H9 (cell line): ENCODE measurements around the gene BNIP5. TPM values are rescaled to one million over a fixed set of nuclear protein-coding genes. Genes with fewer than 3 reads are reported as not detected.

Experiments
- DNase-seq: peaks from one replicate; pipeline ENCODE4 v3.0.0-alpha.2; 2017
- H2AFZ ChIP-seq: one replicate; pipeline ENCODE4 v1.6.1; 2013; ENCODE audit warnings: mild to moderate bottlenecking, low read length, control low read depth, moderate library complexity
- H2AK5ac ChIP-seq: 2 replicates; pipeline ENCODE4 v1.6.1; 2013; ENCODE audit warnings: low read length, control low read depth, mixed read lengths; ENCODE audit not compliant: insufficient read length
- H2BK120ac ChIP-seq: one replicate; pipeline ENCODE4 v1.6.1; 2013; ENCODE audit warnings: low read depth, mild to moderate bottlenecking, low read length, control low read depth, inconsistent platforms; ENCODE audit not compliant: poor library complexity, severe bottlenecking
- H2BK12ac ChIP-seq: 2 replicates; pipeline ENCODE4 v1.6.1; 2013; ENCODE audit warnings: low read length, control low read depth, mixed read lengths, low read depth; ENCODE audit not compliant: insufficient read length
- H2BK15ac ChIP-seq: 2 replicates; pipeline ENCODE4 v1.6.1; 2013; ENCODE audit warnings: low read depth, low read length, control low read depth
- H2BK20ac ChIP-seq: one replicate; pipeline ENCODE4 v1.6.1; 2013; ENCODE audit warnings: low read depth, mild to moderate bottlenecking, low read length, control low read depth, inconsistent platforms; ENCODE audit not compliant: poor library complexity, severe bottlenecking
- H2BK5ac ChIP-seq: 2 replicates; pipeline ENCODE4 v1.6.1; 2013; ENCODE audit warnings: low read length, control low read depth, mixed read lengths; ENCODE audit not compliant: insufficient read length
- H3K14ac ChIP-seq: 2 replicates; pipeline ENCODE4 v1.6.1; 2013; ENCODE audit warnings: low read length, control low read depth; ENCODE audit not compliant: insufficient read depth
- H3K18ac ChIP-seq: 2 replicates; pipeline ENCODE4 v1.6.1; 2013; ENCODE audit warnings: low read depth, mild to moderate bottlenecking, mixed read lengths, low read length, control low read depth; ENCODE audit not compliant: insufficient read length
- H3K23ac ChIP-seq: 2 replicates; pipeline ENCODE4 v1.6.1; 2013; ENCODE audit warnings: low read length, control low read depth, mixed read lengths, low read depth; ENCODE audit not compliant: insufficient read length
- H3K23me2 ChIP-seq: 2 replicates; pipeline ENCODE4 v1.6.1; 2013; ENCODE audit warnings: low read depth, mild to moderate bottlenecking, mixed read lengths, low read length, control low read depth; ENCODE audit not compliant: insufficient read length, poor library complexity, severe bottlenecking
- H3K27ac ChIP-seq: 2 replicates; pipeline ENCODE4 v1.5.1; 2013; ENCODE audit warnings: low read length, control low read depth, mixed read lengths, low read depth; ENCODE audit not compliant: insufficient read length
- H3K27me3 ChIP-seq: 2 replicates; pipeline ENCODE4 v1.6.1; 2013; ENCODE audit warnings: low read length, control low read depth, inconsistent platforms; ENCODE audit not compliant: insufficient read depth
- H3K4ac ChIP-seq: 2 replicates; pipeline ENCODE4 v1.6.1; 2013; ENCODE audit warnings: low read depth, mild to moderate bottlenecking, control low read depth, inconsistent platforms, low read length, moderate library complexity
- H3K4me1 ChIP-seq: 2 replicates; pipeline ENCODE4 v1.6.1; 2013; ENCODE audit warnings: low read length, control low read depth, inconsistent platforms; ENCODE audit not compliant: insufficient read depth
- H3K4me2 ChIP-seq: 2 replicates; pipeline ENCODE4 v1.6.1; 2013; ENCODE audit warnings: low read length, control low read depth, mixed read lengths; ENCODE audit not compliant: insufficient read length, insufficient read depth
- H3K56ac ChIP-seq: 2 replicates; pipeline ENCODE4 v1.6.1; 2013; ENCODE audit warnings: low read depth, mild to moderate bottlenecking, mixed read lengths, low read length, control low read depth; ENCODE audit not compliant: insufficient read length
- H3K79me1 ChIP-seq: 2 replicates; pipeline ENCODE4 v1.6.1; 2013; ENCODE audit warnings: low read depth, mild to moderate bottlenecking, moderate library complexity, low read length, control low read depth, inconsistent platforms; ENCODE audit not compliant: insufficient read depth, poor library complexity, severe bottlenecking
- H3K79me2 ChIP-seq: 2 replicates; pipeline ENCODE4 v1.6.1; 2013; ENCODE audit warnings: low read length, control low read depth, inconsistent platforms; ENCODE audit not compliant: insufficient read depth
- H3K9ac ChIP-seq: 2 replicates; pipeline ENCODE4 v1.6.1; 2013; ENCODE audit warnings: low read length, control low read depth, mixed read lengths; ENCODE audit not compliant: insufficient read length; ENCODE audit errors: extremely low read depth
- H3K9me3 ChIP-seq: one replicate; pipeline ENCODE4 v1.6.1; 2013; ENCODE audit warnings: low read depth, low read length, inconsistent platforms; ENCODE audit not compliant: control insufficient read depth
- H3T11ph ChIP-seq: one replicate; pipeline ENCODE4 v1.6.1; 2013; ENCODE audit warnings: mild to moderate bottlenecking, low read length, control low read depth, inconsistent platforms
- H4K20me1 ChIP-seq: one replicate; pipeline ENCODE4 v1.6.1; 2013; ENCODE audit not compliant: control insufficient read depth, insufficient read length, insufficient read depth
- H4K5ac ChIP-seq: 2 replicates; pipeline ENCODE4 v1.6.1; 2013; ENCODE audit warnings: low read depth, mild to moderate bottlenecking, mixed read lengths, low read length, control low read depth; ENCODE audit not compliant: insufficient read length
- H4K8ac ChIP-seq: replicated peaks from 2 replicates; pipeline ENCODE4 v1.6.1; 2013; ENCODE audit warnings: low read length, control low read depth, mixed read lengths, low read depth; ENCODE audit not compliant: insufficient read length
- H4K91ac ChIP-seq: 2 replicates; pipeline ENCODE4 v1.6.1; 2013; ENCODE audit warnings: low read depth, mild to moderate bottlenecking, moderate library complexity, mixed read lengths, low read length, control low read depth; ENCODE audit not compliant: insufficient read length
- H3K27ac Mint-ChIP-seq, 3 experiments: 2 replicates in 2 of 3; 3 replicates in 1 of 3; pipeline ENCODE4 v1.8.0; 2020 to 2021; ENCODE audit warnings: mixed read lengths in 3 of 3, mild to moderate bottlenecking in 1 of 3, moderate library complexity in 1 of 3
- H3K27me3 Mint-ChIP-seq: 2 replicates; pipeline ENCODE4 v1.8.0; 2021; ENCODE audit warnings: low read depth, mild to moderate bottlenecking, moderate library complexity, mixed read lengths
- H3K36me3 Mint-ChIP-seq, 3 experiments: 2 replicates in 2 of 3; 3 replicates in 1 of 3; pipeline ENCODE4 v1.8.0; 2020 to 2021; ENCODE audit warnings: low read depth in 3 of 3, mixed read lengths in 3 of 3; ENCODE audit not compliant: insufficient read depth in 1 of 3
- H3K4me1 Mint-ChIP-seq, 2 experiments: 2 replicates each; pipeline ENCODE4 v1.8.0; 2020; ENCODE audit warnings: mixed read lengths in 2 of 2
- H3K4me3 Mint-ChIP-seq, 2 experiments: 2 replicates in 1 of 2; 3 replicates in 1 of 2; pipeline ENCODE4 v1.8.0; 2020 to 2021; ENCODE audit warnings: mild to moderate bottlenecking in 2 of 2, mixed read lengths in 2 of 2, moderate library complexity in 1 of 2
- H3K9me3 Mint-ChIP-seq, 2 experiments: 2 replicates in 1 of 2; 3 replicates in 1 of 2; pipeline ENCODE4 v1.8.0; 2020; ENCODE audit warnings: mild to moderate bottlenecking in 2 of 2, mixed read lengths in 2 of 2, moderate library complexity in 1 of 2
- WGBS: extraction: QIAGEN DNeasy Blood & Tissue Kit; methylation state at CpG from one replicate; pipeline ENCODE4 v1.1.7; 2013; ENCODE audit warnings: missing lambda C conversion rate, low lambda C conversion rate, mixed read lengths; ENCODE audit not compliant: insufficient read length; ENCODE audit errors: extremely low coverage; 5-methylcytosine and 5-hydroxymethylcytosine counted together
- total RNA-seq: library from RNA; stranded (reverse); gene quantifications from 2 replicates; pipeline ENCODE4 v1.2.1, GENCODE V29; 2021
- TF ChIP-seq, protein P1 (sequence below): fragments of 200-600 bp; sonication (generic); conservative IDR thresholded peaks from 3 replicates; pipeline ENCODE4 v1.8.0; 2021; ENCODE audit warnings: antibody characterized with exemption, mild to moderate bottlenecking

Gene BNIP5
- total RNA-seq, 1 experiment from 2014 or later: not detected

GRCh38 chr6:36335465-36336207, 1.1 kb downstream of the BNIP5 start:
- Histone ChIP-seq H2AFZ (no peak overlapping the region), H2BK20ac (no peak overlapping the region), H3K79me1 (no peaks in the 10 kb centered on the region), H3K23me2 (peaks cover under 1% of the 10 kb centered on the region), H3K18ac (no peak overlapping the region), H3K23ac (no peak overlapping the region), H4K5ac (no peak overlapping the region), H2BK5ac (no peak overlapping the region), H3K4me2 (no peak overlapping the region), H2BK15ac (no peak overlapping the region), H2AK5ac (no peak overlapping the region), H2BK120ac (no peak overlapping the region), H3K9me3 (no peaks in the 10 kb centered on the region), H3T11ph (no peak overlapping the region), H3K27ac (no peak overlapping the region), H4K91ac (no peak overlapping the region), H3K56ac (no peak overlapping the region), H2BK12ac (no peak overlapping the region), H3K27me3 (no peaks in the 10 kb centered on the region), H3K9ac (no peak overlapping the region), H3K4me1 (no peaks in the 10 kb centered on the region), H3K4ac (no peak overlapping the region), H3K14ac (no peak overlapping the region), H4K20me1 (no peaks in the 10 kb centered on the region), H4K8ac (no peak overlapping the region), H3K79me2 (no peaks in the 10 kb centered on the region)
- no peak overlapping the region for H3K4me3 Mint-ChIP-seq
- TF ChIP-seq, protein P1, sequence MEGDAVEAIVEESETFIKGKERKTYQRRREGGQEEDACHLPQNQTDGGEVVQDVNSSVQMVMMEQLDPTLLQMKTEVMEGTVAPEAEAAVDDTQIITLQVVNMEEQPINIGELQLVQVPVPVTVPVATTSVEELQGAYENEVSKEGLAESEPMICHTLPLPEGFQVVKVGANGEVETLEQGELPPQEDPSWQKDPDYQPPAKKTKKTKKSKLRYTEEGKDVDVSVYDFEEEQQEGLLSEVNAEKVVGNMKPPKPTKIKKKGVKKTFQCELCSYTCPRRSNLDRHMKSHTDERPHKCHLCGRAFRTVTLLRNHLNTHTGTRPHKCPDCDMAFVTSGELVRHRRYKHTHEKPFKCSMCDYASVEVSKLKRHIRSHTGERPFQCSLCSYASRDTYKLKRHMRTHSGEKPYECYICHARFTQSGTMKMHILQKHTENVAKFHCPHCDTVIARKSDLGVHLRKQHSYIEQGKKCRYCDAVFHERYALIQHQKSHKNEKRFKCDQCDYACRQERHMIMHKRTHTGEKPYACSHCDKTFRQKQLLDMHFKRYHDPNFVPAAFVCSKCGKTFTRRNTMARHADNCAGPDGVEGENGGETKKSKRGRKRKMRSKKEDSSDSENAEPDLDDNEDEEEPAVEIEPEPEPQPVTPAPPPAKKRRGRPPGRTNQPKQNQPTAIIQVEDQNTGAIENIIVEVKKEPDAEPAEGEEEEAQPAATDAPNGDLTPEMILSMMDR: no peak
- no peak for DNase-seq
- H3K4me1 Mint-ChIP-seq: peaks cover 12 to 24% of the 10 kb centered on the region in 2 experiments
- WGBS: no CpG with 5 or more reads among the region's 14 CpGs
- peaks cover 41% of the 10 kb centered on the region for H3K27me3 Mint-ChIP-seq
- no peak overlapping the region; a peak in 1 of 7 replicates for H3K27ac Mint-ChIP-seq
- H3K9me3 Mint-ChIP-seq: no peaks in the 10 kb centered on the region; a peak in 1 of 5 replicates
- H3K36me3 Mint-ChIP-seq: no peaks in the 10 kb centered on the region
